ENCODE measurements around the gene HTR3B.

DNA sequence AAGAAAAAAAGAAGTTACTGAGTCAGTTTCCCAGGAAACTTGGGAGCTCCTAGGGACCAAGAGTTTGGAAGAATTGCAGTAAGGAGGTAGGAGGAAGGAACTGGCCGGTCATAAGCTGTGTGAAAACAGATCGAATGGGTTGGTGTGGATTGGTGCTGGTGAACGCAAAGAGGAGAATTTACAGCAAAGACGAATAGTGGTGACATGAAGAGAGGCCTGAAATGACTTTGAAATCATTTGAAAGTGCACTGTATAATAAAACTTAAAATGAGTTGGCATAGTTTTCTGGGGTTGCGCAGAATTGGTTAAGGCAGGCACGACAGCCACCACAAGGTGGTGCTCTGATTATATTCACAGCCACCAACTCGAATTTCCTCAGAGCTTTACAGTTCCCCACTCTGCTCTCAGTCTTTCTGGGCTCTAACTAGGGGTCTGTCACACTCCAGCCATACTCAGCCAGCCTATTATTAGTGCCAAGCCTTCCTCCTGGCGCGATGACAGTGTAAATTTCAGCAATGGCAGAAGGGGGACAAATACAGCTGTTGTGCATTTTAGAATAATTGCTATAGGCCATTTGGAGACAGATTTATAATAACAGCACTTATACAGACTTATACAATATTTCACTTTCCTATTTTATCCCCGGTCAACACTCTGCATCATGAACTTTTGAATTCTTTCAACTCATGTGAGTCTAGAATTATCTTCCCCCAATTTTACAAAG, 8.3 kb upstream of the HTR3B start:
- TF ChIP-seq POLR2AphosphoS5 (IDR thresholded peaks at IDR 0.05) = no peak
- no peak for TF ChIP-seq POLR2A (IDR thresholded peaks at IDR 0.05; ENCODE audit: low read depth)
- TF ChIP-seq, protein P1, sequence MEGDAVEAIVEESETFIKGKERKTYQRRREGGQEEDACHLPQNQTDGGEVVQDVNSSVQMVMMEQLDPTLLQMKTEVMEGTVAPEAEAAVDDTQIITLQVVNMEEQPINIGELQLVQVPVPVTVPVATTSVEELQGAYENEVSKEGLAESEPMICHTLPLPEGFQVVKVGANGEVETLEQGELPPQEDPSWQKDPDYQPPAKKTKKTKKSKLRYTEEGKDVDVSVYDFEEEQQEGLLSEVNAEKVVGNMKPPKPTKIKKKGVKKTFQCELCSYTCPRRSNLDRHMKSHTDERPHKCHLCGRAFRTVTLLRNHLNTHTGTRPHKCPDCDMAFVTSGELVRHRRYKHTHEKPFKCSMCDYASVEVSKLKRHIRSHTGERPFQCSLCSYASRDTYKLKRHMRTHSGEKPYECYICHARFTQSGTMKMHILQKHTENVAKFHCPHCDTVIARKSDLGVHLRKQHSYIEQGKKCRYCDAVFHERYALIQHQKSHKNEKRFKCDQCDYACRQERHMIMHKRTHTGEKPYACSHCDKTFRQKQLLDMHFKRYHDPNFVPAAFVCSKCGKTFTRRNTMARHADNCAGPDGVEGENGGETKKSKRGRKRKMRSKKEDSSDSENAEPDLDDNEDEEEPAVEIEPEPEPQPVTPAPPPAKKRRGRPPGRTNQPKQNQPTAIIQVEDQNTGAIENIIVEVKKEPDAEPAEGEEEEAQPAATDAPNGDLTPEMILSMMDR (IDR thresholded peaks at IDR 0.05) = peak; percentile 53 to 89 (median 72)
